Peyer's patch (tissue), 4 donors: ENCODE data around the gene TPRG1L.

Source experiments
- POLR2A ChIP-seq, 2 donors: fragments of 450-650 bp; IDR thresholded peaks; one replicate each; pipeline ENCODE4 v1.5.1; 2017; ENCODE audit warnings: antibody characterized with exemption in 2 of 2, mild to moderate bottlenecking in 2 of 2, moderate library complexity in 2 of 2
- TF ChIP-seq, protein P1 (sequence below), 6 experiments: fragments of 450-650 bp in 4 of 6; fragments of 200-600 bp in 2 of 6; sonication (generic) in 1 of 6; IDR thresholded peaks; one replicate each; pipeline ENCODE4 v1.5.1; 2017 to 2019; ENCODE audit warnings: antibody characterized with exemption in 6 of 6, mild to moderate bottlenecking in 3 of 6, moderate library complexity in 1 of 6

DNA sequence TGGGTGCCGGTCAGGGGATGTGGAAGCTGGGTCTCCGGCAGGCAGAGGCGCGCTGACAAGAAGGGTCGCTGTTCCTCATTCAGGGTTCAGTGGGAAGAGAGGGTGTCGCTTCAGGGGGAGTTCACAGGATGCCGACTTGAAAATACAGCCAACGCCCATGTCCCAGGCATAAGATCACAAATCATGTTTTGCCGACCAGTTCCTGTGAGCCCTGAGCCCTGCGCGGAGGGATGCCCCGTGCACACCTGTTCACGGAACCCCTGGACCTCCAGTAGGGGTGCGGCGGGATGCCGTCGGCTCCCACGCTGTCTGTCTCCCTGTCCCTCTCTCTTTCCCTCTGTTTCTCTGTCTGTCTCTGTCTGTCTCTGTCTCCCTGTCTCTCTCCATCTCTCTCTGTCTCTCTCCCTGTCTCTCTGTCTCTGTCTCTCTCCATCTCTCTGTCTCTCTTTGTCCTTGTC lies 54.3 kb downstream of the TPRG1L start:
- TF ChIP-seq, protein P1, sequence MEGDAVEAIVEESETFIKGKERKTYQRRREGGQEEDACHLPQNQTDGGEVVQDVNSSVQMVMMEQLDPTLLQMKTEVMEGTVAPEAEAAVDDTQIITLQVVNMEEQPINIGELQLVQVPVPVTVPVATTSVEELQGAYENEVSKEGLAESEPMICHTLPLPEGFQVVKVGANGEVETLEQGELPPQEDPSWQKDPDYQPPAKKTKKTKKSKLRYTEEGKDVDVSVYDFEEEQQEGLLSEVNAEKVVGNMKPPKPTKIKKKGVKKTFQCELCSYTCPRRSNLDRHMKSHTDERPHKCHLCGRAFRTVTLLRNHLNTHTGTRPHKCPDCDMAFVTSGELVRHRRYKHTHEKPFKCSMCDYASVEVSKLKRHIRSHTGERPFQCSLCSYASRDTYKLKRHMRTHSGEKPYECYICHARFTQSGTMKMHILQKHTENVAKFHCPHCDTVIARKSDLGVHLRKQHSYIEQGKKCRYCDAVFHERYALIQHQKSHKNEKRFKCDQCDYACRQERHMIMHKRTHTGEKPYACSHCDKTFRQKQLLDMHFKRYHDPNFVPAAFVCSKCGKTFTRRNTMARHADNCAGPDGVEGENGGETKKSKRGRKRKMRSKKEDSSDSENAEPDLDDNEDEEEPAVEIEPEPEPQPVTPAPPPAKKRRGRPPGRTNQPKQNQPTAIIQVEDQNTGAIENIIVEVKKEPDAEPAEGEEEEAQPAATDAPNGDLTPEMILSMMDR (IDR thresholded peaks at IDR 0.05), result no peak
- no peak for TF ChIP-seq POLR2A (IDR thresholded peaks at IDR 0.05)
